Endothelial cell of umbilical vein (primary cell): ENCODE measurements around the gene IPP. TPM values are rescaled to one million over a fixed set of nuclear protein-coding genes. Genes with fewer than 3 reads are reported as not detected.

Source experiments
- BruUV-seq: library from RNA; stranded (reverse); fragments of 400-500 nt; replicated peaks from 2 replicates; lab custom pipeline; 2021; lab: Mats Ljungman, UMichigan
- CTCF ChIA-PET: fragments of 300-600, 350-600 bp; sonication (Branson Sonifier 250); formaldehyde crosslinking; loops from one replicate; lab custom pipeline; 2021; ENCODE audit warnings: antibody characterized with exemption, inconsistent platforms; lab: Charles Lee
- POLR2A ChIA-PET: fragments of 300-600, 350-600 bp; sonication (Branson Sonifier 250); formaldehyde crosslinking; loops from one replicate; lab custom pipeline; 2021; ENCODE audit warnings: antibody characterized with exemption, inconsistent platforms; lab: Charles Lee
- DNase-seq: peaks from one replicate; pipeline ENCODE4 v3.0.0-alpha.2; 2011; ENCODE audit warnings: low read depth, low spot score
- FAIRE-seq: peaks from 2 replicates; lab custom pipeline; 2011; peaks lifted over from hg19 to GRCh38; lab: Jason Lieb, UNC
- H2AFZ ChIP-seq: 2 replicates; pipeline ENCODE4 v1.6.0; 2012; ENCODE audit warnings: low read depth, low read length, control low read depth, inconsistent platforms
- H3K27ac ChIP-seq: 2 replicates; pipeline ENCODE4 v1.5.1; 2011; ENCODE audit warnings: low read depth, mild to moderate bottlenecking, control low read depth, low read length, moderate library complexity; ENCODE audit not compliant: insufficient read depth
- H3K27me3 ChIP-seq, 2 experiments: 2 replicates each; pipeline versions ENCODE4 v1.6.0 to v1.6.1; 2011; ENCODE audit warnings: low read length in 2 of 2, mixed read lengths in 1 of 2; ENCODE audit not compliant: control insufficient read depth in 2 of 2, insufficient read depth in 2 of 2
- H3K36me3 ChIP-seq, 2 experiments: 2 replicates in 1 of 2; 3 replicates in 1 of 2; pipeline ENCODE4 v1.5.1; 2011; ENCODE audit warnings: low read length in 2 of 2, mild to moderate bottlenecking in 1 of 2, moderate library complexity in 1 of 2; ENCODE audit not compliant: control insufficient read depth in 2 of 2, insufficient read depth in 2 of 2; ENCODE audit errors: extremely low read depth in 1 of 2
- H3K4me1 ChIP-seq: 3 replicates; pipeline ENCODE4 v1.5.1; 2011; ENCODE audit warnings: mild to moderate bottlenecking, low read length; ENCODE audit not compliant: control insufficient read depth, insufficient read depth; ENCODE audit errors: extremely low read depth
- H3K4me2 ChIP-seq: 2 replicates; pipeline ENCODE4 v1.6.1; 2011; ENCODE audit warnings: low read length, control low read depth, mixed read lengths; ENCODE audit not compliant: insufficient read depth
- H3K4me3 ChIP-seq, 3 experiments: fragments of 200-600 bp in 1 of 3; sonication (generic), shearing (Covaris generic) in 1 of 3; replicated peaks in 1 of 3; 2 replicates each; pipeline ENCODE4 v1.5.1; 2011 to 2016; ENCODE audit warnings: control low read depth in 3 of 3, low read length in 3 of 3, mild to moderate bottlenecking in 2 of 3, inconsistent platforms in 1 of 3, low read depth in 1 of 3, moderate library complexity in 1 of 3; ENCODE audit not compliant: insufficient read depth in 1 of 3
- H3K79me2 ChIP-seq: 2 replicates; pipeline ENCODE4 v1.6.0; 2012; ENCODE audit warnings: low read length, inconsistent platforms; ENCODE audit not compliant: control insufficient read depth, insufficient read depth
- H3K9ac ChIP-seq: replicated peaks from 2 replicates; pipeline ENCODE3; 2011; ENCODE audit warnings: low read length, control low read depth; ENCODE audit not compliant: insufficient read depth; ENCODE audit errors: extremely low read depth
- H3K9me1 ChIP-seq: replicated peaks from 3 replicates; pipeline ENCODE4 v1.6.0; 2011; ENCODE audit warnings: mild to moderate bottlenecking, low read length; ENCODE audit not compliant: control insufficient read depth, insufficient read depth; ENCODE audit errors: extremely low read depth
- H3K9me3 ChIP-seq: replicated peaks from 2 replicates; pipeline ENCODE4 v1.5.1; 2012; ENCODE audit warnings: low read length, inconsistent platforms; ENCODE audit not compliant: control insufficient read depth, insufficient read depth
- H4K20me1 ChIP-seq: replicated peaks from 2 replicates; pipeline ENCODE3; 2011; ENCODE audit warnings: mild to moderate bottlenecking, low read length; ENCODE audit not compliant: control insufficient read depth, insufficient read depth; ENCODE audit errors: extremely low read depth
- CTCF ChIP-seq, 2 donors: IDR thresholded peaks; 1 replicate in 1 of 2; 2 replicates in 1 of 2; pipeline ENCODE4 v1.5.1; 2011; ENCODE audit warnings: low read length in 2 of 2, mild to moderate bottlenecking in 2 of 2, moderate library complexity in 2 of 2, control low read depth in 1 of 2, inconsistent platforms in 1 of 2, low read depth in 1 of 2; ENCODE audit not compliant: insufficient read depth in 1 of 2; ENCODE audit errors: extremely low read depth in 1 of 2
- EZH2 ChIP-seq: IDR thresholded peaks from 2 replicates; pipeline ENCODE4 v1.6.1; 2012; ENCODE audit warnings: borderline replicate concordance, low read depth, mild to moderate bottlenecking, moderate library complexity, low read length, inconsistent platforms; ENCODE audit not compliant: severe bottlenecking
- FOS ChIP-seq: IDR thresholded peaks from 2 replicates; pipeline ENCODE4 v1.6.1; 2011; ENCODE audit warnings: mild to moderate bottlenecking, low read length, moderate library complexity, borderline replicate concordance; ENCODE audit not compliant: insufficient read depth
- GATA2 ChIP-seq: IDR thresholded peaks from 2 replicates; pipeline ENCODE4 v1.7.0; 2011; ENCODE audit warnings: low read depth, mild to moderate bottlenecking, moderate library complexity, mixed read lengths, low read length; ENCODE audit not compliant: insufficient read length, insufficient read depth
- JUN ChIP-seq: IDR thresholded peaks from 2 replicates; pipeline ENCODE4 v1.6.1; 2011; ENCODE audit warnings: borderline replicate concordance, low read depth; ENCODE audit not compliant: insufficient read length, insufficient read depth
- MAX ChIP-seq: IDR thresholded peaks from 2 replicates; pipeline ENCODE4 v1.6.1; 2011; ENCODE audit not compliant: insufficient read depth, insufficient read length
- MYC ChIP-seq: IDR thresholded peaks from one replicate; pipeline ENCODE4 v1.6.1; 2011; ENCODE audit warnings: mild to moderate bottlenecking, low read depth, low read length
- POLR2A ChIP-seq: IDR thresholded peaks from 2 replicates; pipeline ENCODE4 v1.6.1; 2012; ENCODE audit warnings: low read depth, mild to moderate bottlenecking, control low read depth, low read length
- POLR2AphosphoS5 ChIP-seq: IDR thresholded peaks from 2 replicates; pipeline ENCODE4 v1.6.1; 2012; ENCODE audit warnings: low read depth, mild to moderate bottlenecking, control low read depth, low read length, moderate library complexity; ENCODE audit not compliant: insufficient read depth
- dilution Hi-C: fragments of 300-500 bp; cut with MboI; formaldehyde crosslinking; loops from one replicate; pipeline ENCODE4 v1.15.0; 2019; ENCODE audit warnings: low sequenced_read_pairs; ENCODE audit not compliant: extremely low pct_ligation_motif_present
- intact Hi-C: fragments of 100-400 bp; cut with micrococcal nuclease; formaldehyde crosslinking; loops from one replicate; pipeline ENCODE4 v1.10.0; 2022
- polyA plus RNA-seq, 4 experiments: library from polyadenylated mRNA; depleted of rRNA in 3 of 4; stranded (reverse) in 3 of 4; unstranded in 1 of 4; fragments of >200 nt; gene quantifications; 2 replicates each; pipeline versions ENCODE4 v1.2.1 to v1.2.3, GENCODE V29; 2011 to 2012; ENCODE audit warnings: missing spikeins in 1 of 4
- total RNA-seq: library from RNA; stranded (reverse); gene quantifications from 2 replicates; pipeline ENCODE4 v1.2.3, GENCODE V29; 2021

IPP gene
- total and polyA plus RNA-seq, 2 donors (not counting 3 experiments of a cell fraction or from before 2014, with no cell fraction given), result 2.1 to 6.3 TPM

- ChIA-PET CTCF (no interaction called here), POLR2A (no interaction called here)
- Histone ChIP-seq H3K79me2 (peaks cover 97% of the 10 kb centered on the region), H3K9me1 (no peaks in the 10 kb centered on the region), H4K20me1 (peaks cover 13% of the 10 kb centered on the region), H3K4me3 (no peak overlapping the region), H2AFZ (no peak overlapping the region), H3K4me1 (peaks cover 9% of the 10 kb centered on the region), H3K9ac (no peak overlapping the region), H3K9me3 (no peaks in the 10 kb centered on the region), H3K27ac (no peak overlapping the region), H3K27me3 (no peaks in the 10 kb centered on the region), H3K36me3 (no peaks in the 10 kb centered on the region), H3K4me2 (no peak overlapping the region)
- dilution Hi-C loops (no loop called here), intact Hi-C loops (no loop called here)
- no TSS peak for BruUV-seq
- FAIRE-seq (no peak), DNase-seq (no peak)
- TF ChIP-seq CTCF (IDR thresholded peaks at IDR 0.05; ENCODE audit: extremely low read depth in 1 of 2, insufficient read depth in 1 of 2, low read depth in 1 of 2, low read length in 2 of 2) (no peak), EZH2 (no peak)
Measured at GRCh38 chr1:45667321-45668111, 82.9 kb downstream of the IPP start.

- POLR2A ChIA-PET, result no interaction called here
- dilution Hi-C loops, result no loop called here
- CTCF ChIA-PET, result no interaction called here
Measured at GRCh38 chr1:45666836-45667235, 83.6 kb downstream of the IPP start.

More at GRCh38 chr1:45666836-45667235, 83.6 kb downstream of the IPP start:
- Histone ChIP-seq H3K79me2 (peaks cover 97% of the 10 kb centered on the region), H3K9ac (no peak overlapping the region), H3K4me3 (no peak overlapping the region), H3K4me1 (peaks cover 9% of the 10 kb centered on the region), H2AFZ (no peak overlapping the region), H4K20me1 (peaks cover 12% of the 10 kb centered on the region), H3K27me3 (no peaks in the 10 kb centered on the region), H3K36me3 (no peaks in the 10 kb centered on the region), H3K4me2 (no peak overlapping the region), H3K27ac (no peak overlapping the region), H3K9me1 (no peaks in the 10 kb centered on the region), H3K9me3 (no peaks in the 10 kb centered on the region)
- FAIRE-seq (no peak), DNase-seq (no peak)
- intact Hi-C loops, result no loop called here
- BruUV-seq, result no TSS peak
- TF ChIP-seq POLR2AphosphoS5 (no peak), EZH2 (no peak), GATA2 (no peak), MYC (no peak), FOS (no peak), POLR2A (no peak), MAX (no peak), CTCF (IDR thresholded peaks at IDR 0.05; ENCODE audit: extremely low read depth in 1 of 2, insufficient read depth in 1 of 2, low read depth in 1 of 2, low read length in 2 of 2) (no peak), JUN (no peak)
